GM19035 (cell line): ENCODE measurements around the gene RPTOR.
"Not testable (repeated sequence)": the region's sequence is repeated elsewhere in the genome, so short reads cannot be mapped to it uniquely, and the experiment has no call there.

ENCODE experiments used
- ATAC-seq: cut with Tn5 transposase; IDR thresholded peaks from one replicate; pipeline ENCODE4 v1.9.1; 2021; ENCODE audit not compliant: unreplicated experiment

The RPTOR gene

DNA sequence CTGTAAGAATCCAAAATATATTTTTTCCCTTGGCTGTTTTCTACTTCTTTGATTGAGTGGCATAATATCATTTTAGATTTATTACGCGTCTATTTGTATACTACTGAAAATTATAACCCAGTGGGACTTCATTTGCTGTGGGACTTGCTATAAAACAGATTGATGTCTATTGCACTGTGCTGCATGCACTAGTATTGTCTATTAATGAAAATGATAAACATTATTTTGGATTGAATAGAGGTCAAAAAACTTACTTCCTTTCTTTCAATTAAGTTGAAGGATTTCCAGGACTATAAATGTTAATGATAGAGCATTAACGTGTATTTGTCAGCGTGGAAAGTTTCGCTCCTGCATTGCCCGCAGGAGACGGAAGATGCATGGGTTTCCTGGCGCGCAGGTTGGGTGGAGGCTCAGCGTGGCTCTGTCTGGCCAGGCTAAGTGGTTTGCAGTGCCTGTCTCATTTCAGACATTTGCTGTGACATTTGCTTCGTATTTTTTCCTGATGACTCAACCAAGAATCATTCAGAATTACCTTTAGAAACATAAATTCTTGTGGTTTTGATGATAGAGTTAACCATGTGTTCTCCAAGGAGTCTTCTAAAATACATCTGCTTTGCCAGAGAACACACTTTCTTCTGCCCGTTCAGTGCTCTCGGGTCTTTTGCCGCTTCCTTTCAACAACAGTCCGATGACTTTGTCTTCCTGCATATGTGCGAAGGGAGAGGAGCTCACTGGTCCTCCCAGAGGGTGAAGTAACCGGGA, 216.7 kb downstream of the RPTOR start:
- no peak for ATAC-seq

DNA sequence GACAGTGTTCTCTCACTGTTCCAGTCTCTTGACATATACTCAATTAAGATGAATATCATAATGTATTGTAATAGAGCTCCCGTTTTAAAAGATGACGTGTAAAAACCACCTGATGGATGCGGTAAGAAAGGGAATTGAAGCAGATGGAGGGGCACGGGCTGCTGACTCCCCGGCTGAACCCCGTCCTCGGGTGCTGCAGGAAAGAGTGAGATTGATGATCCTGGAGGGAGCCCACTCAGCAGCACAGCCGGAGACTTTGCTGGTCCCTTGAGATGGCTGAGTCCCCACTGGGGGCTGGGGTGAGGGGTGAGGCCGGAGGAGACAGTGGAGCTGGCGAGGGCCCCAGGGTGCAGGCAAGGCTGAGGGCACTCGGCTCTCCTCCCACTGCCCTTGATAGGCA, 217.4 kb downstream of the RPTOR start:
- no peak for ATAC-seq

DNA sequence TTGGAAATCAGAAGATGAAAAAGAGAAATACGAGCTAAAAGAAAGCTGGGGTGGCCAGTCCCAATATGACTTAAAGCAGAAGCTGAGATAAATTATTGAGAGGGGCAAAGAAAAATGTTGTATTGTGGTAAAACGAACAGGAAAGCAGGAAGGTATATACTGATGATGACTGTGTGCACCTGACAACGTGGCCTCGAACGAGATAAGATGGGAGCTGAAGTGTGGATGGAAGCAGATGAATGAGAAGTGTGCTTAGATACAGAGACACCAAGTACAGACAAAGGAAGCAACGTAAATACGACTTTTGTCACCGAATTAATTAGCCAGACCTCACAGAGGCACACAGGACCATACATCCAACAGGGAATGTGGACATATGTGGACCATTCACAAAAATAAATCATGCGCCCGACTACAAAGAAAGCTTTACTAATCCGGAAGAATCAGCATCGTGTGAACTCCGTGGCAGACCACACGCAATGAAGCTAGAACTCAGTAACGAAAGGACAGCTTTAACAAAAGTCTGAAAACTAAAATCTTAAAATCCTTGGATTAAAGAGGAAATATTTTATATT, 218.7 kb downstream of the RPTOR start:
- no peak for ATAC-seq

DNA sequence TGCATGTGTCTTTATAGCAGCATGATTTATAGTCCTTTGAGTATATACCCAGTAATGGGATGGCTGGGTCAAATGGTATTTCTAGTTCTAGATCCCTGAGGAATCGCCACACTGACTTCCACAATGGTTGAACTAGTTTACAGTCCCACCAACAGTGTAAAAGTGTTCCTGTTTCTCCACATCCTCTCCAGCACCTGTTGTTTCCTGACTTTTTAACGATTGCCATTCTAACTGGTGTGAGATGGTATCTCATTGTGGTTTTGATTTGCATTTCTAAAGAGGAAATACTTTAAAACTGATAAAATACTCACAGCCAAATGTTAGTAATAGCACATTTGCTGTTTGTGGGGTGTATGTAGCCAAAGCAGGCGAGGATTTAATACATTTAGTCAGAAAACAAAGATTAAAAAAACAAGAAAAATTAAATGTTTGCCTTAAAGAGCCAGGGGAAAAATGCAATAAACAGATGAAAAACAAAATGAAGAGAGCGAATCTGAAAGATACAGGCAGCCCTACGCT, 220.0 kb downstream of the RPTOR start:
- ATAC-seq: not testable (repeated sequence)

DNA sequence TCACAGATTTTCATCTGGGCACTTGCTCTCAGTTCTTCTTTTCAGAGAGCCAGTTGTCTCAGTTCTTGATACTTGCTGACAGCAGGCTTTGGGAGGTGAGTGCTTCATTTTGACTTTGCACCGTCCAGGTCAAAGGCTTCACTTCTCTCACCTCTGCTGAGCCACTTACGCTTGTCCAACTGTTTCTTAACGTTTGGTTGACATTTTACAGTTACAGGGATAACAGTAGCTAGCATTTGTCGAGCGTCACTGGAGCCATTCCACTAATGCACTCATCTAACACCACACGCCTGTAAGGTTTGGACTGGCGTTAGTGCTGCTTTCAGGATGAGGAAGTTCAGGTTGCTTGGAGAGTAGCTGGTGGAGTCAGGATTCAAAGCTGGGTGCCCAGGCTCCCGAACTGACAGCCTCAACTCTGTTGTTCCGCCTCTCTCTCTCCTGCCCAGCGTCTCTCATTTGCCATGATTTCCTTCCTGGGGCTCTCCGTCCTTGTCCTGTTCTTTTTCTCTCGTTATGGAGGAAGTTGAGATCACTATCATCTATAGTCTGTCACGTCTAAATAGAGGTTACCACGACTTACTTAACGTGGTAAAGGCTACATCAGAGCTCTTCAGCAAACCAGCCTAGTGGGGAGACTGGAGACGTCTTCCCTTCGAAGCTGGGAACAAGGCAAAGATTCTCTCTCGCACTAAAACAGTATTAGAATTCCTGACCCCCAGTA, 220.8 kb downstream of the RPTOR start:
- no peak for ATAC-seq

DNA sequence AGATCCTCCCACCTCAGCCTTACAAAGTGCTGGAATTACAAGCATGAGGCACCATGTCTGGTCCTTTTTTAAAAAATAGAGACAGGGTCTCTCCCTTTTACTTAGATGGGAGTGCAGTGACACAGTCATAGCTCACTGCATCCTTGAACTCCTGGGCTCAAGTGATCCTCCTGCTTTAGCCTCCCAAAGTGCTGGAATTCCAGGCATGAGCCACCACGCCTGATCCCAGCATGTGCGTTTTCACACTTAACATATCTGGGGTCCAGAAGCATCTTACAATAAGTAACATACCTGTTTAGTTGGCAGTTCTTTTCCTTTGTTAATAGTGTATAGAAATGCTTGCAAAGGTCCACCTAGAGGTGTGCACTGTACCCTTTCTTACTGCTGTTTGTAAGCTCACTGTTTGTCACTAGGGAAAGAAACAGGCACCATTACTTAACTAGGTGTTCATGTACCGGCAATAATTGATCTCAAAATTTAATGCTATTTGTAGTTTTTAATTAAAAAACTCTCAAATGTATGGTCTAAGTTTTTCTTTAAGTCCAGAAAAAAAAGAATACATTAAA, 221.7 kb downstream of the RPTOR start:
- no peak for ATAC-seq

DNA sequence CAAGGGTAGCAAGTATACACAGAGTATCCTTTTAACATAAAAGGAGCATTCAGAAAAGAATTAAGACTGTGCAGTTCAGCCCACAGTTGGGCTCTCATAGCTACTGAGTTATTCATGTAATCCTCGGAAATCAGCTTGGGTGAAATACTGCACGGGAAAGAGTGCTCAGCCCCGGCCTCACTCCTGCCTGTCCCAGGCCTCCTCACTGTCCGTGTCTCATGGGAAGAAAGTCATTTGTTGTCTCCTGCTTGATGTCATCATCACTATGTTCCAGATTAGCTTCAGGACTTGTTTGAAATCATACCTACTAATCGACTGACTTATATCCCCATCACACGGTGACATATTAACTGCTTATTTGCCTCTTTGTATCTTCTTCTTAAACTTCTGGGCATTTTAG, 223.8 kb downstream of the RPTOR start:
- no peak for ATAC-seq

DNA sequence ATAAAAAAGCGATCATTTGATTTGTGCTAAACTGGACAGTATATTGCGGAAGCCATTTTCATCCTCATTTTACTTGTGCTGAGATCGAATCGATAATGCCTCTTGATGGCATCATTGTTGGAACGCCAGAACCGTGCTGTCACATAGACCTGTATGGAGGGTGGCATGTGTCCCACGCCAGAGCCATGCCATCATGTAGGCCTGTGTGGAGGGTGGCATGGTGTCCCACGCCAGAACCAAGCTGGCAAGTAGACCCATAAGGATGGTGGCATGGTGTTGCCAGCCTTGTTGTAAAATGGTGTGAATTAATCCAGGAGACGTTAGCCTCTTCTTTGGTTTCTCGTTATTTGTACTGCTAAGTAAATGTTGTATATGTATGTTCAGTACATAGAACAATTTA, 224.3 kb downstream of the RPTOR start:
- no peak for ATAC-seq

DNA sequence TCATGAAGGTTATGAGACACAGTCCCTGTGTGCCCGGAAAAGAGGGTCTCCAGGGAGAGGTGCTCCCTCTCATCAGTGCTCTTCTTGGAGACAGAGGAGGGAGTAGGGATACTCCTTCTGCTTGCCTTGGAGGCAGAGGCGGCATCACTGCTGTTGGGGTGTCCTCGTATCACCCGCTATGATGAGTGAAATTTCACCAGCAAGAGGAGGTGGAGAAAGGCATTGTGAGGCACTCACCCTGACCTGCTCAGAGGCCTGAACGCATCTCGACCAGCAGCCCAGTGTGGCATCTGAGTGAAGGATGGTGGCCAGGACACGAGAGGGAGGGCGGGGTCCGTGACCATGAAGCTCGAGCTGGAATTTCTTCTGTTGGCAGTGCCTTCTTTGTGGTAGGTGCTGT, 224.9 kb downstream of the RPTOR start:
- ATAC-seq: no peak

DNA sequence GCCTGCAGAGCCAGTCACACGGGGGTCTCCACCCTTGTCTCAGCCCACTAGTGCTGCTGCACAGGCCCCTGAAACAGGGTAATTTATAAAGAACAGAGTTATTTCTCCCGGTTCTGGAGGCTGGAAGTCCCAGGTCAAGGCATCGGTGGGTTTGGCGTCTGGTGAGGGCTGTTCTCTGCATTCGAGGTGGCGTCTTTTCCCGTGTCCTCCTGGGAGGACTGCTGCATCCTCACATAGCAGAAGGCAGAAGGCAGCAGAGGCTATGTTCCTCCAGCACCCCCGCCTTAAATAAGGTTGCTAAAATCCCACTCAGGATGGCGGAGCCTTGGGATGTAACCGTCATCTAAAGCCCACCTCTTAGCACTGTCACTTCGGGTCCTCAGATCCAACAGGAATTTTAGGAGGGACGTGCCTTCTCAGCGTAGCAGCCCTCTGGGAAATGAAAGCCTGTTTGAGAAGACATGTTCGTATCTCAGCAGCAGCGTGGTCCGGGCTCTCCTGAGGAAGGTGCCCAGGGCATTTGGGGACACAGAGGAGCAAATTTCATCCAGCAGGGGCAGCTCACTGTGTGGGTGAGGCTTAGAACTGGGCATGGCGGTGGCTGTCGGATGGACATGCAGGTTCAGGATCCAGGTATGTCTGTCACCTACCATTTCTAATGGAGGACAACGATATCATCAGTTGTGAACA, 225.4 kb downstream of the RPTOR start:
- no peak for ATAC-seq

DNA sequence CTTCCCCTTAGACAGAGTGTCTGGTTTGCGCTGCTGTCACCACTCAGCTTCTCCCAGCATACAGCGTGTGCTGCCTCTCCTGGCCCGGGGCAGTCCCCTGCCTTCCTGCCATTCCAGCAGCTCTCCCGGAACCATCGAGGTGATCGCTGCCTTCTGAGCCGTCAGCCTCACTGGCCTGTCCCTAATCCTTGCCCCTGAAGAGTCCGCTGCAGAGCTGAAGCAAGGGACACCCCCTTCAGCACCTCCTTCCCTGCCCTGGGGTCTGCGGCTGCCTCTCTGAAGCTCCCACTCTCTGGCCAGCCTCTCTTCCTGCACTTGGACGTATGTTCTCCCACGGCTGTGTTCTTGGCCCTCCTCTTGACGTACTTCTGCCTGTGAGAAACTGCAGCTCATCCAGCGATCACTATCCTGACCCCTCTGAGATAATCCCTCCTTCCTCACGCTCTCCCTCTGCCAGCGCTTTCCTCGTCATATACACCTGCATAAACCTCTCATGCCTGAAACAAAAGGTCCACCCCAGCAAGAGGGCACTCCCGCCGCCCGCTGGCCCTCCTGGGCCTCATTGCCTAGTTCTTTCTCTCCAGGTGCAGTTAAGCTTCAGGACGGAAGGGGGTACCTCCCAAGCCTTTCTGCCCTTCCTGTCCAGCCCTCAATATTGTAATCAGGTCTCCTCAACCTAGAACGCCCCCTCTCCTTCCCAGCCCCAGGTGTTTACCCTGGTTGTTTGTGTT, 226.4 kb downstream of the RPTOR start:
- no peak for ATAC-seq

DNA sequence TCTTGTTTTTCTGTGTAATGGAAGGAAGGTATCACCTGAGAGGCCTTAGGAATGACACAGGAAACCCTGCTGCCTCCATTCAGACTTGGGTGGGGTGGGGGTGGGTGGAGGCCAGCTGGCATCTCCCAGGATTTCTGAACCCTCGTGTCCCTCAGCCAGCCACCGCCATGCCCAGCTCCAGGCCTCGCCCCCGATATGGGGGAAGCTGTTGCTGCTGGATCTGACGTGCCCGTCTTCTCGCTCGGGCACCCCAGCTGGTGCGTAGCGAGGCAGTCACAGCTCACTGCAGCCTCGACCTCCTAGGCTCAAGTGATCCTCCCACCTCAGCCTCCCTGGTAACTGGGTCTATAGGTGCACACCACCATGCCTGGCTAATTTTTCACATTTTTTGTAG, 227.0 kb downstream of the RPTOR start:
- no peak for ATAC-seq

DNA sequence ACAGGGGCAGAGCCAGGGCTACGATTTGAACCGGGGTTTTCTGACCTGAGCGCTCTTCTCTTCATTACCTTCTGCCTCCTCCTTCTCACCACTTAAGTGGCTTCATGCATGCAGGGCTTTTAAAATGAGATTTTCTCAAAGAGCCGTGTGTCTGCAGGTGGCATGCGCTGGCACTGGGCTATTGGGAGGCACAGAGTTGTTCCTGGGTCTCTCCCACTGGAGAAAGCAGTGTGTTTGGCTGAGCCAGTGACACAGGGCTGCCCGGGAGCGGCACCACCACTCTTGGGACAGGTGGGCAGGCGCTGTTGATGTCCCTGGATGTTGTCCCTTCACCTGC, 228.2 kb downstream of the RPTOR start:
- ATAC-seq: no peak

DNA sequence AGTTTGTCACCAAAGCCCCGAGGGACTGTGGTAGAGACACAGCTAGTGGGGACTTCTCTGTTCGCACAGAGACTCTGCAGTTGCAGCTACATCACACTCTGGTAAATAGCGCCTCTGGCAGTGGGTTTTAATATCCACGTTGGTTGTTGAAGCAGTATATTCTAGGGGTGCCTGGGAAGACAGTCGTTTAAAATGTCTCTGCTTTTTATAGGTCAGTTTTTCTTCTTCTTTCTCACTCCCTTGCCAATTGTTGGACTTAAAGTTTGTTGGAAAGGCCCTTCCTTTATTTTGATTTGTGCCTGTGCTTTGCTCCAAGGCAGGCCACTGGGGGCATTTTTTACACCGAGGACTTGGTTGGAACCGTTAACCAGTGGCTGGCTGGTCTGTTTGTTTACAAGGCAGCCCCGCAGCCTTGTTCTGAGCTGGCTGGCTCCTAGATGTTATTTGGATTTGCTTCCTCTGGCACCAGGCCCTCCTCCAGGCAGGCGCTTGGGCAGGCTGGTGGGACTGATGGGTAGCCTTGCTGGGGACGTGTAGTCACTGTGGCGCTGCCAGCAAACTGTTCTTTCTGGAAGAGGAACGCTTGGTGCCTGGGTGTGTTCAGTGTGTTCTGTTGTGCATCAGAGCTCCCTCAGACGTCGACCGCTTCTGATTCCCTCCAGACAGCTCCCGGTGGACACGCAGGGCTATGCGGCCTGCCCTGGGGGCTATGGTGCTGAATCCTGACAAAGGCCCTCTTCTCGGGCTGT, 228.8 kb downstream of the RPTOR start:
- no peak for ATAC-seq

DNA sequence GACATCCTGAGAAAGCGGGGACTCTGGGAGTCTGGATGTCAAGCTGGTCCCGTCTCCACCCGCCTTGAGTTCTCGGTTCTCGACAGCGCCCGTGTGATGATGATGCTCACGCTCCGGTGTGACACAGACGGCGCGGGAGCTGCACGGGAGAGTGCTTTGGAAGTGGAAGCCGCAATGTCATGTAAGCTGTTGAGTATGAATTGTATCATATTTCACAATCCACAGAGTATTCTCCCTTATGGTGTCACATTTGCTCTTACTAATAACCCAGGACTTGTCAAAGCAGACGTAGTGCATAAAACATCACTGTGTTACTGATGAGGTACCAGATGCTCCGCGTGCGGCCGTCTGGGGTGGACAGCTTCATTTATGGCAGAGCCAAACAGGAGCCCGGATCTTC, 229.5 kb downstream of the RPTOR start:
- no peak for ATAC-seq

DNA sequence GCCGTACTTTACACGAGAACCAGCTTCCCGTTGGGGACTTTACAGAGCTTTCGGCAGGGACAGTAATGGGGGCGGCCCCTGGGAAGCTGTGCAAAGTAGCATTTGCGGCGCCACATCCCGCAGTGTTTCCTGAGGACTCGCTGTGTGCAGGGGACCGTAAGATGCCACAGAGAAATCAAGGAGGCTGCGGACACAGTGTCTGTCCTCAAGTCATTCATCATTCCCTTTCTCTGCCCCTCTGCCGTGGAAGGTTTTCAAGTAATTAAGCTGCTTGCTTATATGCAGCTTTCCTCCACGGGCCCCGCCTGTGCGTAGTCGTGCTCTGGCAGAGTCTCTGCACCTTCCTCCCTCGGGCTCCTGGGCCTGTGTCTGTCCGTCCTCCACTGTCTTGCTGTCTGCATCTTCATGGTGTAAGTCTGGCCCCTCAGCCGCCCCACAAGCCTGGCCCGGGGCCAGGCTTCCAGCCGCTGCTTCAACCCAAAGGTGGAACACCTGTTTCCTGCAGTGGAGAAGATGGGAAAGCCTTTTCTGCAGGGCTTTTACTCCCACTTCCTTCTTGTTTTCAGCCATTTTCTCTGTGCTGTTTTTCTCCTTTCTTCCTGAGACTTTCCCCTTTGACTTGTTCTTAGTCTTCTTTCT, 230.1 kb downstream of the RPTOR start:
- ATAC-seq: no peak

DNA sequence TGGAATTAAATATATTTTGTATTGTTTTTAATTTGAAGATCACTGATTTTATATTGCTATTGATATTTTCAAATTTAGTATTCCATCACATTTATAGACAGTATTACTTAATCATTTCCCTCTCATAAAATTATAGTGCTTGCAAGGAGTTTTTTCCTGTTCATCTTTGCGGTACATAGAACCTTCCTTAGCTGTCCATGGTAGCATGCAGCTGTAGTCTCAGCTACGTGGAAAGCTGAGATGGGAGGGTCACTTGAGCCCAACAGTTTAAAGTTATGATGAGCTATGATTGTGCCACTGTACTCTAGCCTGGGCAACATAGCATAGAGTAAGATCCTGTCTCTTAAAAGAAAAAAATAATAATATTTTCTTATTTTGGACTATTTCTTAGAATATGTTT, 231.2 kb downstream of the RPTOR start:
- no peak for ATAC-seq

DNA sequence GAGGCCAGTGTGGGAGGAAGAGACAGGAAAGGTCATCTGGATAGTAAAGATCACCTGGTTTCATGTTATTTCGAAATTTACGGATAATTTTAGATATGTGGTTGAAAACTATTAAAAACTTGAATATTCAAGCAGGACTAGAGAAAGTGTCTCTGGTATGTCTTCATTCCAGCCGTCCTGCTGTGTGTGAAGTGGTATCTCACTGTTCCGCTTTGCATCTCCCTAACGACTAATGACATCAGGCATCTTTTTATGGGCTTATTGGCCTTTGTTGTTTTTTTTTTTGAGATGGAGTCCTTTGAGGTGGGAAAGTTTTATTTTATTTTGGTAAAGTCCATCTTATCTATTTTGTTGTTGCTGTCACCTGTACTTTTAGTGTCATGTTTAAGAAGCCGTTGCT, 232.6 kb downstream of the RPTOR start:
- no peak for ATAC-seq

DNA sequence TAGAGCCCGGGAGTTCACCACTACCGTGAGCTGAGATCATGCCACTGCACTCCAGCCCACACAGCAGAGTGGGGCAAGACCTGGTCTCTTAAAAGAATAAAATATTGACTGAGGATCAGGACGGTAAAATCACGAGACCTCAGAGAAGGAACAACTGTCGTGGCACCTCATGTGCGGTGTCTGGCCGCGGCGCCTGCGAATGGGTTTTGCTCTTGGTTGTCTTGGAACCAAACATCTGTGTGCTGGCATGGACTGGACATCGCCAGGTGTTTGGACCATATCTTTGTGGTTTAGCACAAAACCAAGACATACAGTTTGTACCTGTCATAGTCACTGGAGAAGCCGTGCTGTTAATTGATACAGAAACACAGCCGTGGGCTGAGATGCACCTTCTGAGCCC, 234.1 kb downstream of the RPTOR start:
- ATAC-seq: no peak

DNA sequence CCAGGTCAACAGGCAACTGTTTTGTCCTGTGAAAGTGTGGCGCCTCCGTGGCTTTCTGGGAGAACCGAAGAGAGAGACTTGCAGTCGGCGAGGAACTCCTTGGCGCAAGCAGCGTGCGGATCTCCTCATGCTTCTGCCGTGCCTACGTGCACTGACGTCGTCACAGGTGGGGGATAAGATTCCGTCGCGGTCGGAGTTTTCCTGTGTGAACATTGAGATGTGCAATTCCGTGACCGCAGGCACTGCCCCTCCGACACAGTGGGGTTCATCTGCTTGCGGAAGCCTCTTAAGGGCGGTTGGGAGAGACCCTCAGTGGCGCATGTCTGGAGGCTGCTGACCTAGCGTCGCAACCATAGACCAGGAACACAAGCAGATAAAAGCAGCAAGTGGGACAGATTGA, 234.7 kb downstream of the RPTOR start:
- no peak for ATAC-seq
